ENCODE data around the gene ZCCHC24.

ZCCHC24 gene

DNA sequence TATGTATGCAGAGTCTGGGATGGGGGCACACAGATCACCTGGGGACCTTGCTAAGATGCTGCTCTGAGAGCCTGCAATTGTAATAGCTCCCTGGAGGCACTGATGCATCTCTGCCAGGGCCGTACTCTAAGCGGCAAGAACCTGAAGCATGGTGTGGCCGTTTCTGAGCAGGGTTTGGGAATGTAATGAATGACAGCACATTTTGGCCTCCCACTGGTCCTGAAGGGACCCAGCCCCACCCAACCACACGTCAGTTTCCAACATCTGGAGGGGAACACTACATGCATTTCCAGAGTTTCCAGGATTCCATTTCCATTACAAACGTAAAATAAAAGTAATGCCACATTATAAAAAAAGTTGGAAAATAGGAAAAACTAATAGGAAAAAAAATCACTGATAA lies 14.0 kb downstream of the ZCCHC24 start:
- DNase-seq (ENCODE audit: low spot score): no peak

DNA sequence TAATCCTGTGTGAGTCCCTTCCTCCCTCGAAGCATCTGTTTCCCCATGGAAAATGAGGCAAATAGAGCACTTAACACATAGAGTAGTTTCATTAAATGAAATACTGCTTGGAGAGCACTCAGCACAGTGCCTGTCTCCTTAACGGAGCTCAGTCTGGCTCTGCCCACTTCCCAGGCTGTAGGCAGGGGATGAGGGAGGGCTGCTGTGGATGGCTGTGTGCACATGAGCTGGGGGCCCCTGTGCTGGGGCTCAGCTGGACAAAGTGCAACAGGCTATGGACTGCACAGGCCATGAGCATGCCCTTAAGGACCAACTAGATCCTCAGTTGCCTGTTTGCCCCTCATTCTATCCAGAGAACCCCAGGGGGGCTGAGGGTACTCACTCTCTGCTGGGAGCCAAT lies 14.5 kb downstream of the ZCCHC24 start:
- no peak for DNase-seq (ENCODE audit: low spot score)

DNA sequence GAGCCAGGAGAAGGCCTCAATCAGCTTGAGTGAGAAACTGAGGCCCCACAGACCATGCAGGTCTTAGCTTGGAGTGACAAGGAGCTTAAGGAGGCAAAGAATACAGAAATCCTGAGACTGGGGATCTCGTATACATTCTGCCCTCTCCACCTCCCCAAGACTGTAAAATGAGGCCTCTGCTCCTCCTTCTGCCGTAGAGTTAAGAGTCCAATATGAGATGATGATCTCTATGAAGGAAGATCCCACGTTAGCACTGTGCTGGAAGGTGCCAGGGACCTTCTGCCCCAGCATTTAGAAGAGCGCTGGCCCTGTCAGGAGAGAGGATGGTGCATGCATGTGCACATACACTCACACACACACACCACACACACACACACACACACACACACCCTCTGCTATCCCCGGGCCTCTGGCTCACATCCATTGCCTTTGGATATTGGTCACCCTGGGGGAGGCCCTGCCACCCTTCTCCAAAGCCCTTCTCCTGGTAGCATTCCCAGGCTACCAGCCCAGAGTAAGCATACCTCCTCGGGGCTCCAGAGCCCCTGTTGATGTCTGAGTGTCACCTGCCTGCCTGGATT lies 15.0 kb downstream of the ZCCHC24 start:
- no peak for DNase-seq (ENCODE audit: low spot score)

DNA sequence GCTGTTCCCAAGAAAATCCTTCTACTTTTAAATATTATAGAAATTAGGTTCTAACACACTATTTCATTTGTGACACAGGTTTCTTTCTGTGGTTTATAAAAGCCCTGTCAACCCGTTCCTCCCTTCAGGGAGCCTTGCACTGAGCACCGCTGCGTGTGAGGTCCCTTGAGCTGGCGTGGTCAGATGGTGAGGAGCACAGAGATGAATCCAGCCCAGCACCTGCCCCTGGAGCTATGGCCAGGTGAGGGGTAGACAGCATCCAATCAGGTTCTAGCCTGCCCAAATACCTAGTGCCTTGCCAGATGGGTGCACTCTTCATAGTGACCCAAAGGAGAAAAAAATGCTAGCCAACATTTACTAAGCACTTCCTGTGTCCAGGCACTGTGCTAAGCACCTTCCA lies 15.7 kb downstream of the ZCCHC24 start:
- DNase-seq (ENCODE audit: low spot score): no peak

DNA sequence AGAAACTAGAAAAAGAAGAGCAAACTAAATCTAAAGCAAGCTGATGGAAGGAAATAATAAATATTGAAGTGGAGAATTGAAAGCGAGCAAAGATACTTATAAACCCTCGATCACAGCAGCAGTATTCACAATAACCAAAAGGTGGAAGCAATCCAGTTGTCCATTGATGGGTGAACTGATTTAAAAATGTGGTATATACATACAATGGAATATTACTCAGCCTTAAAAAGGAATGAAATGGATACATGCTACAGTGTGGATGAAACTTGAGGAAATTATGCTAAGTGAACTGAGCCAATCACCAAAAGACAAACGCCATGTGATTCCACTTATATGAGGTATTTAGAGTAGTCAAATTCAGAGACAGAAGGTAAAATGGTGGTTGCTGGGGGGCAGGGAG lies 17.5 kb downstream of the ZCCHC24 start:
- no peak for DNase-seq (ENCODE audit: low spot score)

DNA sequence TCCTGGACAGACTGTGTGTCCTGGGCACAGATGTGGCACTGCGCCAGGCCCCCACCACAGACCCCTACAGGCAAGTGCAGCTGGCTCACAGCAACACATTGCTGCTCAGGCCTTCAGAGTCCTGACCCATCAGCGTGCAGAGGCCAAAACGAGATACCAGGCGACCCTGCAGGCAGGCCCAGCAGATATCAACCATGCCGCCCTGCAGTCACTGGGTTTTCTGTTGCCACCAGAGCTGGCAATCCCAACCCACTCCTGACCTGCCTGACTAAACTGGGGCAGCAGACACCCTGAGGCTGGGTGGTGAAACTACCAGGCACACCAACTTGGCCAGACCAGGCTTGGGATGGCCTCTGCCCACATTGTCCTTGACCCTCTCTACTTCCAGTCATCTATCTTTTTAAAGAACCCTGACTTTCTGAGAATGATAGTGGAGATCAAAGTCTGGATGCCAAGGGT lies 20.3 kb downstream of the ZCCHC24 start:
- DNase-seq (ENCODE audit: low spot score): no peak

DNA sequence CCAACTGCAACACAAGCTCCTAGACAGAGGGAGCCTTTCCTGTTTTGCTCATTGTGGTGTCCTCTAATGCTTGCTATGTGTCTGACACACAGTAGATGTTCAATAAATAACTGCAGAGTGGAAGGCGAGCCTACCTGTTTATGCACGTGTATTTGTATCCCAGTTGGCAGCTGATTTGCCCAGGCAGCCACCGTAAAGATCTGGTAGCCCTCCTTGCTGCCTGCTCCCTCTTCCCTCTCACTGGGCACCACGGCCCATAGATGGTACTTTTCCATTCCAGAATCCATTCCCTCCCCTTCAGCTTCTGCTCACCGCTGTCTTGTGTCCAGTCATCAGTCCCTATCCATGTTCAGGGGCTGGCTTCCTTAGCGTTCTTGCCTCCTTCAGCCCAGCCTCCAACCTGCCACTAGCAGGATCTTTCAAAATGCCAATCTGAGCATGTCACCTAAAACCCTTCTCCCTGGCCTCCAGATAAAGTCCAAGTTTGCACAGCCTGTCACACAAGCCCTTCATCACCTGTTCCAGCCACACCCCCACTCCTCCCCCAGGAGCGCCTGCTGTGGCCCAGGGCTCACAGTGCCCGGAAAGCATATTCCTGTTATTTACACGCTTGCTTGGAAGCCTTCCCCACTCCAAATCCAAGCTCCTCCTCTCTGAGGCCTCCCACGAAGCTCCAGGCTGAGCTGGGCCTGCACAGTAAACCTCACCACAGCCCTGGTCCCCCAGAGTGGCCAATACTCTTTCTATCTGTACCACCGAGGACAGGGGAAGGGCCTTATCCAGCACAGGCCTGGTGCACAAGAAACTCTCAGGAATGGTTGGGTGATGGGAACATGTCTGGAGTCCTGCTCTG lies 21.0 kb downstream of the ZCCHC24 start:
- no peak for DNase-seq (ENCODE audit: low spot score)

DNA sequence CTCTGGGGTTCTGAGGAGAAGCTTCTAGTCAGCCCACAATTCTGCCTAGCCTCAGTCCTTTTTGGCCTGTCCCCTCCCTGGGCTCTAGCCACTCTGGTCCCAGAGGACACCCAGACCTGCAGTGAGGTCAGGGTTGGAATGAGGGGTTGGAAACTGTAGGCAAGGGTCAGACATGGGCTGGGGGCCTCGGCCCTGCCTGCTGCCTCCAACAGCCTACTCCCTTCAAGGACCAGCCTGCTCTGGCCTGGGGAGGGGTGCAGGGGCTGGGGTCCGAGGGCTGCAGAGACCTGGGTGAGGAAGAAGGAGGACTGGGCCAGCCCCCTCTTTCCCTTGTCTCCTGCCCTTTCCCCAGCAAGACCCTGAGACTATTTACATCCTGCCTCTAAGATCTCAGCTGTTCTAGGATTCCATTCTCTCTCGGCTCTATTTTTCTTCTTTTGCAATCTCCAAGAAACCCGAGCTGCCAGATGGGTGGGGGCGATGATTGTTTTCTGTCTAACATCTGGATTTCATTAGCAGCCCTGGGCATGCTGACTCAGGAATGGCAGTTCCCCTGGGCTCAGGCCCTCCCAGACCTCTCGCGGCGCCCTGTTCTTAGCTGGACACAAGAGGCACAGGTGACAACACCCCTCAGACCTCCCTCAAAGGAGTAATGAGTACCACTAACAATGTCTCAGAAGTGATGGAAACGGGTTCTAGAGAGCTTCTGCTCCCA lies 23.1 kb downstream of the ZCCHC24 start:
- DNase-seq (ENCODE audit: low spot score): no peak

DNA sequence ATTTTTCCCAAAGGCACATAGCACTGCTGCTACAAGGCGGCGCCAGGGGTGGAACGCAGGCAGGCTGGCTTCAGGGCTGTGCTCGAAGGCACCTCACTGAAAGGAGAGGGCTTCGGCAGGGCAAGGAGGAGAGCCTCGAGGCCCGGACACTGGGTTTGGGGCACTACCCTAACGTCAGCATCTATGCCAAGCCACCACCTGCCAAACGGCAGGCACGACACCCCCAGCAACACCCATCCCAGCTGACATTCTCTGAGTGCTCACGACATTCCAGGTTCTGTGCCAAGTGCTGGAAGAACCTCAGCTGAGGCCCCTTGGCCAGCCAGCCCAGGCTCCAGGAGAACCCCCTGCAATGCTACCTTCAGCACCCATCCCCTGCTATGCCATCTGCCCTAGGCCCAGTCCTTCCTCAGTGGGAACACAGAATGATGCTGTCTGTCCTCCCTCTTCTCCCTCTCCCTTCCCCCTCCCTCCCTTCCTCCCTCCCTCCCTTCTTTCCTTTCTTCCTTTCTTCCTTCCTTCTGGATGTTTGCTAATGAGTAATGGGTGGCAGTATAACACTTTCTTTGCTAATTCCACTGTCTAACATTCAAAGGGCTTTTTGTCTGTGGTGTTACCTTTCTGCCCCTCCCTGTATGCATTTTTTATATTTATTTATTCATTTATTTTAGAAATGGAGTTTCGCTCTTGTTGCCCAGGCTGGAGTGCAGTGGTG lies 24.3 kb downstream of the ZCCHC24 start:
- no peak for DNase-seq (ENCODE audit: low spot score)

DNA sequence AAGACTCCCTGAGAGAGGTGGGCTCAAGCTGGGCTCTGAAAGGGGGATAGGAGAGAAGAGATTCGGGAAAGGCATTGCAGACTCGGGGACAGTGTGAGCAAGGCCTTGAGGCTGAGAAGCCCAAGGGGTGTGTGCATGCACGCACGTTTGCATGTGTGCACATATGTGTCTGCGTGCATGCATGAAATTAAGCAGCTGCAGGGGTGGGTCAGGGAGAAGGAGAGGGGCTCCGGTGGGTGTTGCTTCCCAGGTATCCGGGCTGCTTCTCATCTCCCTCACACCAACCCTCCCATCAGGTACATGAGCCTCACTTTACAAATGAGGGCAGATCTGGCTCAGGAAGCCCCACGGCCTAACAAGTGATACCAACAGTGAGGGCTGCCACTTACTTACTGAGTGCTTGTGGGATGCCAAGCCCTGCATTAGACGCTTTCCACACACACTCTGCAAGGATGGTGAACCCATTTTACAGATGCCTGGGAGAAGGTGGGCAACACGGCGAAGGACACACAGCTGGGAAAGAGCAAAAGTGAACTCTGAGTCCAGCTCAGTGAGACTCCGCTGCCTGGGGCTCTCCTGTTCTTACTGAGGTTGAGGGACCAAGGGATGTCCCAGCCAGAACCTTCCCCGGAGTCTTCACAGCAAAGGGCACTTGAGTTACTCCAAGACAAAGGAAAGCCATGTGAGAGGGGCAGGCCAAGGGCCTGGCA lies 26.4 kb downstream of the ZCCHC24 start:
- DNase-seq (ENCODE audit: low spot score): no peak

DNA sequence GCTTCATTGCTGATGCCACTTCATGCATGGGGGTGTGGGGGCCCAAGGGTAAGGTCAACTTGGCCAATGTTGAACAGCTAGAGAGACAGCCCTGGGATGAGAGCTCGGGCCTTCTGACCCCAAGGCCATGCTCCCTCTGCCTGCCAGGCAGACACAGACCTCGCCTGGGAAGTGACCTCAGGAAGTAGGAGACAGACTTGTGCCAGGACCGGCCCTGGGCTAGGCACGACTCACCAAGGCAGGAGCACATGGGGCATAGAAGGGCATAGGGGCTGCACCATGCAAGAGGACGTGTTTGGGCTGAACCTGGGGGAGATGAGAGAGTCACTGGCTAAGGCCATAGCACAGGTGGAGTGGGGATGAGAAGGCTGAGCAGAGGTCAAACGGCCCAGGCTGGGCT lies 27.1 kb downstream of the ZCCHC24 start:
- no peak for DNase-seq (ENCODE audit: low spot score)

DNA sequence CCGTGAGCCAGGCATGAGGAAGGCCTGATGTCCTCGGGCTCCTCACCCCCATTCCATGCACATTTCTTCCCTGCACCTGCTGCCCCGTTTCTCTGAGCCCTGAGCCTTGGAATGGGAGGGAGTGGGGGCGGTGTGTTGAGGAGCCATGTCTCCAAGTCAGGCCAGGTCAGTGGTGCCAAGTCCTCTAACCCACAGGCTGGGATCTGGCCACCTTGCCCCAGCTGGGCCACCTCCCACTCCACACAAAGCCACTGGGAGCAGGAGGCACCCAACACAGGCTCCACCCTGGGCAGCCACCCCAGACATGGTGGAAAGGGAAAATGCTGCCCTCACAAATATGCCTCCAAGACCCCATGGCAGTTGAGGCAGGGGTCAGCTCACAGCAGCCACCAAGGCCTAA lies 27.7 kb downstream of the ZCCHC24 start:
- no peak for DNase-seq (ENCODE audit: low spot score)

DNA sequence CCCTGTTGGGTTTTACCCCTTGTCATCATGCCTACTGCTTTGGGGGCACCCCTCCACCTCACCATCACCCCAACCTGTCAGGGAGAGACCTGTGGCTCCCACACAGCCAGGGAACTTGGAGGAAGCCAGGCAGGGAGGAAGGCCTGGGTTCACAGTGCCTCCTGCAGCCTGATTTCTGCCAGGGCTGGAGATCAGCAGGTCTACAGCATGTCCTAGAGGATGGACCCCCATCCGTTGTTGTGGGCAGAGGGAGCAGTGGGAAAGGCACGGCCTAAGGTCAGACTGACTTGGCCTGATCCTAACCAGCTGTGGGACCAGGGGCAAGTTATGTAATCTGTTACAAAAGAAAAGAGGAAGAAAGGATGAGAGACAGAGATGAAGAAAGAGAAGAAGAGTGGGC lies 28.2 kb downstream of the ZCCHC24 start:
- DNase-seq (ENCODE audit: low spot score): no peak

DNA sequence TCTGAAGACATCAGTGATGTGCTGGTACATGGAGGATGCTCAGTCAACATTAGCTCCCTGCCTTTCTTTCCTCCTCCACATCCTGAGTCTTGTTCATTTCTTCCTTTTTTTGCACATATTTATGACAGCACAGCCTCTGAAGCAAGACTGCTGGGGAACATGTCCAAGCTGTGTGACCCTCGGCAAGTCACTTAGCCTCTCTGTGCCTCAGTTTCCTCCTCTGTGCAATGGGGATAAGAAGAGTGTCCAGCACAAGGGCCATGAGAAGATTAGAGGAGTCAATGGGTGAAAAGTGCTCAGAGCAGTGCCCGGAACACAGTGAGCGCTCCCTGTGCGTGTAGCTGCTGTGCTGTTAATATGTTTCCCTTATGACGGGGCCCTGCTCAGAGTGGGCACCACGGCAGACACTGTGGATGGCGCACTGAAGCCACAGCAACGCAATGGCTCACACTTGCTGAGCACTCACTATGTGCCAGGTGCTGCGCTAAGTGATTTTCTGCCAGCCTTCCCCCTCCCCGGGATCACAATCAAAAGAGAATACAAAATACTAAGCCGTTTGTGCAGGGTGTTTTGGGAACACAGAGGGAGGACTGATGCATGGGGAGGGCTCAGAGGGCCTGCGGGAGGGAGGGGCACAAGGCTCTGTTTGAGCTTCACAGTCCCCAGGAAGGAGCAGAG lies 28.7 kb downstream of the ZCCHC24 start:
- no peak for DNase-seq (ENCODE audit: low spot score)

DNA sequence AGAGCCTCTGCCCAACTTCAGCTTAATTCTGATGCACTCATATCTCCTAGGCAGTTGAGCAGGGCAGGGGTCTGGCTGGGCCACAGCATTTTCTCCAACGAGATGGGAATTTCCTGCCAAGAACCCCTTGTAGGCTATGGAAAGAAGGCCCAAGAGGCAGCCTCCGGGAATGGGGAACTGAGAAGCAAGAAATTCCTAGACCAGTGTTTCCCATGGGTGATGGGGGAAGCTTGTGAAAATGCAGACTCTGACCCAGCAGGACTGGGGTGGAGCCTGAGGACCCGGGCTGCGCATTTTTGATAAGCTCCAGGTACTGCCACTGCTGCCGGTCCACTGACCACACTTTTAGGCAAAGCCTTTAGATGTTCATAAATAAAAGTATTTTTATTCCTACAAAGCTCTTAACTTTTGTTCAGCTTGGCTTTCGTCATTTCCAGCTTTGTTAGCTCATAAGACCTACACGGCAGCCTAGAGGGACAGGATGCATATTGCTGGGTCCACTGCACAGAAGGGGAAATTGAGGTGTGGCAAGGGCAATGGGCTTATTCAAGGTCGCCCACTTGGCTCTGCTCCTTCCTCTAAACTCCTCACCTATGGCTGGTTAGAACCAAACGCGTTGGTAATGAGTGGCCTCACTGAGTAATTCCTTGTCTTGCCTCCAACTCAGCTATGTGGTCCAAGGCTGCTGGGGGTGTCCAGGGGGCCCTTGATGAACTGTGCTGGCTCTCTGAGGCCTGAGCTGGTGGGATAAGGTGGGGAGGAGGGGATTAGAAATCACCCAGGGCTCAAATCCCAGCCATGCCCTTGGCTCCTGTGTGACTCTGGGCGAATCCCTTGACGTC lies 29.5 kb downstream of the ZCCHC24 start:
- no peak for DNase-seq (ENCODE audit: low spot score)

DNA sequence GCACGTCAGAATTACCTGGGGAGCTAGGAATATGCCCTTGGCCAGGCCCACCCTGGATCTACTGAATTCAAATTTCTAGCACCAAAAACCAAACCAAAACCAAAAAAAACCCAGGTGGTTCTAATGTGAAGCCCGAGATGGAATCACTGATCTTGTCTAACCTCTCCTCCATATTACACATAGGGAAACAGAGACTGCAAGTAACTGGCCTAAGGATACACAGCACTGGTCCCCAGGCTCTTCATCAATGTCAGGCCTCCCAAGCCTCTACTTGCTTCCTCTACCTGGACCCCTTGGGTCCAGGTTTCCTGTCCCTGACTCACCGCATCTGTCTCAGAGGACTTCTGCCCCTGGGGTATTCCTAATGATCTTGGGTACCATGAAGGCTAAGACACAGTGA lies 30.7 kb downstream of the ZCCHC24 start:
- DNase-seq (ENCODE audit: low spot score): no peak

DNA sequence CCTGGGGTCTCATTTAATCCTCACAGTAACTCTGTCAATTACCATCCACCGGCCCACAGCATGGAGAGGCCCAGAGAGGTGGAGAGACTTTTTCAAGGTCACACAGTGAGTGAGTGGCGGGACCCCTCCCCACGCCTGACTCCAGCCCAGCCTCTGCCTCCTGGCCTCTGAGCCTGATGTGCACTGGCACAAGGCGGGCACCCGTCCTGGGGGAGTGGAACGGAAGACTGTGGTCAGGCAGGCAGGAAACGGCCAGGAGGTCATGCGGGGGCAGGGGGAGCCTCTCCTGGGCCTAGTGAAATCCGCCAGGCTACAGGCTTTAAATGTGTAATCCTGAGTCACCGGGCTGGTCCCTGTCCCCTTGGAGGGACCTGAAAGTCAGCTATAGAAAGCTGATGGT lies 32.2 kb downstream of the ZCCHC24 start:
- DNase-seq (ENCODE audit: low spot score): no peak

DNA sequence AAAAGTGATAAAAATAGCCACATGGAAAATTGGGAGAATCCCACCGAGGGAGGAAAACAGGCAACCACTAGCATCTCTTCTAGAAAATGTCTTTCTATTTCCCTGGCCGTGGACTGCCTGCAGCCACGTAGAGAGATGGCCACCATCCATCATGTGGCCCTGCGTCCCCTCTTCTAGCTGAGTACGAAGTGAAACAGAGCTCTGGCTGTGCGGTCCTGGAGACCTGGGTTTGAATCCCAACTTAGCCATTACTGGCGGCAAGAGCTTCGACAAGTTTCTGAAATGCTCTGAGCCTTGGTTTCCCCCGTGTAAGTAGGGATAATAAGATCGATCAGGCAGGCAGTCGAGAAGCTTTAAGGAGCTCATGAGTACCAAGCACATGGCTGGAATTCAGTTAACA lies 32.9 kb downstream of the ZCCHC24 start:
- DNase-seq (ENCODE audit: low spot score): no peak

DNA sequence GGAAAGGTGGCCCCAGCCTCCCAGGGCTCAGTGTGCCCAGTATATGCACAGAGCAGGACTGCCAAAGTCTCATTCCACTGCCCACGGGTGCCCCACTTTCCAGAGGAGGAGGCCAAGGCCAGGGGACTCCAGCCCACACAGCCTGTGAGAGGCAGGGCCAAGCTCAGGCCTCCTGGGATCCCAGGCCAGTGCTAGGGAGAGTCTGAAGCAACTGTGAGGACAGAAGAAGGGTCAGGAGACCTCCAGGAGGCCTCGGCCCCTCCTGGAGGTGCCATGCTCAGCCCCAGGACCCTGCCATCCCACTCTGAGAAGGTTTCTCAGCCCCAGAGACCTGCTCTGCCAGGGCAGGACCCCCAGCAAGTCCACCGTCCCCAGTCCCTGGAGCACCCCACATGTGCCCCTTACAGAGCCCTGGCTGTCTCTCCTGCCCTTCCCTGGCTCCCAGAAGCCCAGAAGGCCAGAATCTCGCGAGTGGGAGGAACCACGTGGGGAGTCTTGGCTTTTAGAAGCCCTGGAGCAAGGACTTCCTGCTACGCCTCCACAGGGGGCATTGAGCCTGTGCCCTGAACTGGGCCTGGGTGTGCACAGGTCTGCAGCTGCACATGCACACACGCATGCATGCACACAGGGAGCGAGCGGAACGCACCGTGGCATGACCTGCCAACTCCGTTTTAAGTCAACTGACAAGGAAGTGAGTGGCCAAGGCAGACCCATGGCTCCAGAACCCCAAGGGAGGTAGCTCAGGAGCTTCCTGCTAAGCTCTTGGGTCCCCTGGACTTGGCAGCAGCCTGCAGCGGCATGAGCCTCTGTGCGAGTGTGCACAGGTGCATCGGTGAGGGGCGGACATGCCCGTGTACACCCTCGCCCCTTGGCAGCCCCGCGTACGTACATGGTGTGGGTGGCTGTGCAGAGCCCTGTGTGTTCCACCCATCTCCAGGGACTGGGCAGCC lies 33.6 kb downstream of the ZCCHC24 start:
- DNase-seq (ENCODE audit: low spot score): no peak
